Measurements from ENCODE around the gene WDR33. TPM values are rescaled to one million over a fixed set of nuclear protein-coding genes. Genes with fewer than 3 reads are reported as not detected.

Gene WDR33
- total RNA-seq, 2 donors from 2014 or later: 76.3 to 82.5 TPM

- no peak overlapping the region for H3K4me3 ChIP-seq (ENCODE audit: low read length)
- no peak overlapping the region for H3K9ac ChIP-seq (ENCODE audit: extremely low read depth, low read length, poor library complexity, severe bottlenecking)
- peaks cover 6% of the 10 kb centered on the region for H3K4me1 ChIP-seq (ENCODE audit: control insufficient read depth, insufficient read depth, low read length)
- no peak overlapping the region for H3K4me3 Mint-ChIP-seq
- peaks cover 32% of the 10 kb centered on the region for H3K27me3 Mint-ChIP-seq (ENCODE audit: insufficient read depth)
- peaks cover 4% of the 10 kb centered on the region for H3K9me3 Mint-ChIP-seq
- H3K36me3 Mint-ChIP-seq (ENCODE audit: low read depth): peaks cover 4% of the 10 kb centered on the region
- H3K4me1 Mint-ChIP-seq: peaks cover 12% of the 10 kb centered on the region
- no peak overlapping the region for H3K27ac ChIP-seq (ENCODE audit: low read depth, low read length)
- H3K36me3 ChIP-seq (ENCODE audit: control insufficient read depth, insufficient read depth, low read length): peaks cover 5% of the 10 kb centered on the region
- TF ChIP-seq CTCF (conservative IDR thresholded peaks at IDR 0.05): no peak
- H3K27me3 ChIP-seq (ENCODE audit: control insufficient read depth, insufficient read depth, low read length, poor library complexity, severe bottlenecking): peaks cover 17% of the 10 kb centered on the region
- WGBS, 2 experiments (ENCODE audit: insufficient coverage in 1 of 2, insufficient read length in 1 of 2): 87 to 94% methylated on average over 12 to 14 of the region's 14 CpGs
- H3K27ac Mint-ChIP-seq: no peak overlapping the region
- peaks cover 6% of the 10 kb centered on the region for H3K9me3 ChIP-seq (ENCODE audit: control insufficient read depth, low read length)
- no peak for DNase-seq
Measured at GRCh38 chr2:127661072-127661649, 149.8 kb downstream of the WDR33 start.

GRCh38 chr2:127660291-127660578 lies 150.7 kb downstream of the WDR33 start:
- H3K36me3 ChIP-seq (ENCODE audit: control insufficient read depth, insufficient read depth, low read length): peaks cover 5% of the 10 kb centered on the region
- DNase-seq: no peak
- no peak overlapping the region for H3K9ac ChIP-seq (ENCODE audit: extremely low read depth, low read length, poor library complexity, severe bottlenecking)
- peaks cover 22% of the 10 kb centered on the region for H3K27me3 Mint-ChIP-seq (ENCODE audit: insufficient read depth)
- H3K4me3 ChIP-seq (ENCODE audit: low read length): no peak overlapping the region
- H3K4me3 Mint-ChIP-seq: no peak overlapping the region
- 96 to 98% methylated on average over 7 to 10 of the region's 10 CpGs for WGBS, 2 experiments (ENCODE audit: insufficient coverage in 1 of 2, insufficient read length in 1 of 2)
- no peak for TF ChIP-seq CTCF (conservative IDR thresholded peaks at IDR 0.05)
- peaks cover 14% of the 10 kb centered on the region for H3K4me1 Mint-ChIP-seq
- peaks cover 15% of the 10 kb centered on the region for H3K27me3 ChIP-seq (ENCODE audit: control insufficient read depth, insufficient read depth, low read length, poor library complexity, severe bottlenecking)
- H3K9me3 ChIP-seq (ENCODE audit: control insufficient read depth, low read length): peaks cover 6% of the 10 kb centered on the region
- peaks cover 4% of the 10 kb centered on the region for H3K9me3 Mint-ChIP-seq
- H3K4me1 ChIP-seq (ENCODE audit: control insufficient read depth, insufficient read depth, low read length): peaks cover 6% of the 10 kb centered on the region
- H3K36me3 Mint-ChIP-seq (ENCODE audit: low read depth): peaks cover 4% of the 10 kb centered on the region
- no peak overlapping the region for H3K27ac Mint-ChIP-seq
- no peak overlapping the region for H3K27ac ChIP-seq (ENCODE audit: low read depth, low read length)

DNA sequence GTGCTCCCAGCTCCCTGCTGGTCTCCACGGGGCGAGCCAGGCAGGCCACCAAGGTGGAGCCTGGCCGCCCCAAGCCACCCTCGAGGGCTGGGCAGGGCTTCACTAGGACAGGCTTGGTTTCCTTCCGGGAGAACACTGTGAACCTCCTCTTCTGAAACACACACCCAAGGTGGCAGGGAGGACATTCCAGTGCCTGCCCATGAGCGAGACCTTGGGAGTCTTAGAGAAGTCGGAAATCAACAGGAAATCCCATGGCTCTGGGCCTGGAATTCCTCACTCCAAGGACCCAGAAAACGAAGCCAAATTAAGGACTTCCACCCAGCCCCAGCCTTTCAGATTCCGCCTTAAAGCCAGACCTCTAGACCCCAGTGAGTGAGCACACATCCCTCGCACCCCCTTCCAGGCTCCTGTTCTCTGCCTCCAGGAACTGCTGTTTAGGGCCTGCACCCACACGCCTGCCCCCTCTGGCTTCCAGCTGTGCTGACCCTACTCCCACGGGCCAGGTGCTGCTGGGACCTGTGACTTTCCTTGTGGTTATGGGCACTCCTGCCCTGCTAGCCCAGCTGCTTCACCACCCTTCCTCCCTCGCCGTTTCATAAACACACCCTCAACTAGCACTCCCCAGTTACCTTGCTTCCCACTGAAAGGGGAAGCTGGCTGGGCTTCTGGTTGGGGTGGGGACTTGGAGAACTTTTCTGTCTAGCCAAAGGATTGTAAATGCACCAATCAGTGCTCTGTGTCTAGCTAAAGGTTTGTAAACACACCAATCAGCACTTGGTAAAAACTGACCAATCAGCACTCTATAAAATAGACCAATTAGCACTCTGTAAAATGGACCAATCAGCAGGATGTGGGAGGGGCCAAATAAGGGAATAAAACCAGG lies 151.3 kb downstream of the WDR33 start:
- Mint-ChIP-seq H3K27ac (no peak overlapping the region), H3K36me3 (ENCODE audit: low read depth) (peaks cover 4% of the 10 kb centered on the region), H3K4me3 (no peak overlapping the region), H3K27me3 (ENCODE audit: insufficient read depth) (peaks cover 16% of the 10 kb centered on the region), H3K4me1 (peaks cover 16% of the 10 kb centered on the region), H3K9me3 (peaks cover 4% of the 10 kb centered on the region)
- H3K27me3 ChIP-seq (ENCODE audit: control insufficient read depth, insufficient read depth, low read length, poor library complexity, severe bottlenecking): peaks cover 9% of the 10 kb centered on the region
- H3K4me1 ChIP-seq (ENCODE audit: control insufficient read depth, insufficient read depth, low read length): peaks cover 2% of the 10 kb centered on the region
- no peak for DNase-seq
- H3K36me3 ChIP-seq (ENCODE audit: control insufficient read depth, insufficient read depth, low read length): peaks cover 5% of the 10 kb centered on the region
- no peak overlapping the region for H3K9ac ChIP-seq (ENCODE audit: extremely low read depth, low read length, poor library complexity, severe bottlenecking)
- no peak for TF ChIP-seq CTCF (conservative IDR thresholded peaks at IDR 0.05)
- H3K9me3 ChIP-seq (ENCODE audit: control insufficient read depth, low read length): peaks cover 6% of the 10 kb centered on the region
- H3K4me3 ChIP-seq (ENCODE audit: low read length): no peak overlapping the region
- H3K27ac ChIP-seq (ENCODE audit: low read depth, low read length): no peak overlapping the region
- WGBS, 2 experiments (ENCODE audit: insufficient coverage in 1 of 2, insufficient read length in 1 of 2): 94 to 96% methylated on average over 4 to 14 of the region's 14 CpGs

All from endodermal cell (in vitro differentiated cells).